K562 (cell line): ENCODE data around the gene COASY. TPM values are rescaled to one million over a fixed set of nuclear protein-coding genes. Genes with fewer than 3 reads are reported as not detected.

Experiments used
- ATAC-seq: fragments of 200-7000 bp; cut with Tn5 transposase; 3 replicates; pipeline ENCODE4 v1.9.1; 2020; ENCODE audit warnings: moderate library complexity
- BruUV-seq: library from RNA; stranded (reverse); fragments of 400-500 nt; replicated peaks from 2 replicates; lab custom pipeline; 2021; lab: Mats Ljungman, UMichigan
- CTCF ChIA-PET: fragments of 300-600 bp; formaldehyde crosslinking; extraction: SDS; loops from one replicate; lab custom pipeline; 2021; ENCODE audit warnings: low intra/inter-chr PET ratio; lab: Yijun Ruan, JAX
- POLR2A ChIA-PET: fragments of 300-600, 350-650 bp; sonication (Branson Sonifier 250); formaldehyde crosslinking; extraction: SDS; loops from one replicate; lab custom pipeline; 2021; ENCODE audit warnings: antibody characterized with exemption, inconsistent platforms; lab: Yijun Ruan, JAX
- DNase-seq, 4 experiments: peaks; one replicate each; pipeline versions ENCODE4 v3.0.0 to v3.0.0-alpha.2; 2011 to 2018; ENCODE audit warnings: low spot score in 3 of 4, mixed read lengths in 3 of 4; ENCODE audit errors: extremely low read depth in 1 of 4
- FAIRE-seq: peaks from 2 replicates; lab custom pipeline; 2011; peaks lifted over from hg19 to GRCh38; lab: Jason Lieb, UNC
- H2AFZ ChIP-seq: 2 replicates; pipeline ENCODE4 v1.6.0; 2011; ENCODE audit warnings: low read depth, low read length, control low read depth, inconsistent platforms
- H3K27ac ChIP-seq: fragments of 200-600 bp; 3 replicates; pipeline ENCODE4 v1.8.0; 2011; ENCODE audit warnings: low read depth, mild to moderate bottlenecking, control low read depth, inconsistent platforms, low read length, moderate library complexity, mixed read lengths; ENCODE audit errors: extremely low read depth
- H3K27me3 ChIP-seq, 2 experiments: fragments of 300-600 bp in 1 of 2; 2 replicates in 1 of 2; 3 replicates in 1 of 2; pipeline versions ENCODE4 v1.6.0 to v1.8.0; 2011; ENCODE audit warnings: inconsistent platforms in 2 of 2, low read length in 2 of 2, mild to moderate bottlenecking in 1 of 2, mixed read lengths in 1 of 2, moderate library complexity in 1 of 2; ENCODE audit not compliant: control insufficient read depth in 2 of 2, insufficient read depth in 2 of 2
- H3K36me3 ChIP-seq: fragments of 300-600 bp; 3 replicates; pipeline ENCODE4 v1.8.0; 2011; ENCODE audit warnings: mild to moderate bottlenecking, low read length, inconsistent platforms; ENCODE audit not compliant: control insufficient read depth, insufficient read depth
- H3K4me1 ChIP-seq, 2 experiments: fragments of 200-600 bp in 1 of 2; replicated peaks in 1 of 2; 2 replicates in 1 of 2; 3 replicates in 1 of 2; pipeline versions ENCODE4 v1.5.1 to v1.8.0; 2011; ENCODE audit warnings: inconsistent platforms in 2 of 2, low read length in 2 of 2, mild to moderate bottlenecking in 1 of 2, mixed read lengths in 1 of 2, moderate library complexity in 1 of 2; ENCODE audit not compliant: control insufficient read depth in 2 of 2, insufficient read depth in 2 of 2
- H3K4me2 ChIP-seq: 2 replicates; pipeline ENCODE4 v1.6.1; 2011; ENCODE audit warnings: low read length, control low read depth, inconsistent platforms, mixed read lengths; ENCODE audit not compliant: insufficient read depth
- H3K4me3 ChIP-seq: fragments of 200-600 bp; sonication (generic), shearing (Covaris generic); 2 replicates; pipeline ENCODE4 v1.5.1; 2016; ENCODE audit warnings: control low read depth, inconsistent platforms
- H3K79me2 ChIP-seq: fragments of 200-600 bp; 3 replicates; pipeline ENCODE4 v1.8.0; 2011; ENCODE audit warnings: low read length, inconsistent platforms; ENCODE audit not compliant: control insufficient read depth, insufficient read depth
- H3K9ac ChIP-seq, 2 experiments: 2 replicates each; pipeline versions ENCODE4 v1.6.0 to v1.6.1; 2011; ENCODE audit warnings: low read depth in 2 of 2, low read length in 2 of 2, control low read depth in 1 of 2, inconsistent platforms in 1 of 2, mild to moderate bottlenecking in 1 of 2, mixed read lengths in 1 of 2; ENCODE audit not compliant: insufficient read depth in 1 of 2
- H3K9me1 ChIP-seq: one replicate; pipeline ENCODE4 v1.6.0; 2011; ENCODE audit warnings: inconsistent platforms, mild to moderate bottlenecking, low read length, moderate library complexity; ENCODE audit not compliant: control insufficient read depth, insufficient read depth
- H3K9me3 ChIP-seq: replicated peaks from 2 replicates; pipeline ENCODE4 v1.5.1; 2011; ENCODE audit warnings: low read depth, low read length, inconsistent platforms; ENCODE audit not compliant: control insufficient read depth, insufficient read depth
- H4K20me1 ChIP-seq: replicated peaks from 2 replicates; pipeline ENCODE4 v1.6.1; 2011; ENCODE audit warnings: low read length, inconsistent platforms, mixed read lengths; ENCODE audit not compliant: control insufficient read depth, insufficient read depth
- CSDE1 ChIP-seq, 2 experiments: fragments of 450-650 bp; IDR thresholded peaks; 2 replicates each; pipeline ENCODE4 v1.6.1; 2016; ENCODE audit warnings: mild to moderate bottlenecking in 1 of 2
- EHMT2 ChIP-seq: fragments of 450-650 bp; IDR thresholded peaks from 2 replicates; pipeline ENCODE4 v1.6.1; 2018; ENCODE audit warnings: antibody characterized with exemption
- GTF2F1 ChIP-seq: IDR thresholded peaks from 2 replicates; pipeline ENCODE4 v1.6.1; 2011; ENCODE audit warnings: low read depth, low read length, improper control_type of control experiment
- HNRNPK ChIP-seq: fragments of 200-400 bp; formaldehyde crosslinking; IDR thresholded peaks from one replicate; pipeline ENCODE4 v1.6.1; 2018; ENCODE audit warnings: mild to moderate bottlenecking, low read depth, low read length; ENCODE audit not compliant: poor library complexity, severe bottlenecking
- MBD2 ChIP-seq: sonication (generic); IDR thresholded peaks from 2 replicates; pipeline ENCODE4 v1.6.1; 2016; ENCODE audit warnings: low read depth, borderline replicate concordance
- PHTF2 ChIP-seq: fragments of 250-450 bp; sonication (Bioruptor Pico); IDR thresholded peaks from 2 replicates; pipeline ENCODE4 v1.5.0; 2021; ENCODE audit warnings: mild to moderate bottlenecking
- POLR2B ChIP-seq: fragments of 450-650 bp; IDR thresholded peaks from 2 replicates; pipeline ENCODE4 v1.6.1; 2018; ENCODE audit warnings: low read depth; ENCODE audit not compliant: partially characterized antibody
- RBFOX2 ChIP-seq: fragments of 200-400 bp; formaldehyde crosslinking; IDR thresholded peaks from 2 replicates; pipeline ENCODE4 v1.6.1; 2017; ENCODE audit warnings: low read depth, mild to moderate bottlenecking, low read length, moderate library complexity
- RBM15 ChIP-seq: fragments of 200-400 bp; formaldehyde crosslinking; IDR thresholded peaks from 2 replicates; pipeline ENCODE4 v1.6.1; 2018; ENCODE audit warnings: mild to moderate bottlenecking, low read length, moderate library complexity; ENCODE audit not compliant: insufficient read depth
- TOE1 ChIP-seq, 2 experiments: fragments of 450-650 bp in 1 of 2; sonication (generic) in 1 of 2; formaldehyde crosslinking in 1 of 2; IDR thresholded peaks; 2 replicates each; pipeline versions ENCODE4 v1.7.1 to v1.8.0; 2016 to 2022; ENCODE audit warnings: borderline replicate concordance in 2 of 2, mild to moderate bottlenecking in 2 of 2, antibody characterized with exemption in 1 of 2, inconsistent platforms in 1 of 2, low read depth in 1 of 2, missing genetic modification reagents in 1 of 2, moderate library complexity in 1 of 2
- ZSCAN29 ChIP-seq: fragments of 450-650 bp; IDR thresholded peaks from 2 replicates; pipeline ENCODE4 v1.6.1; 2017
- WGBS: fragments of 100-300 bp; shearing (Covaris generic); methylation state at CpG from one replicate; pipeline ENCODE4 v1.1.6; 2016; ENCODE audit warnings: low coverage, mixed read lengths; ENCODE audit not compliant: insufficient coverage; ENCODE audit errors: missing lambda C conversion rate; 5-methylcytosine and 5-hydroxymethylcytosine counted together
- in situ Hi-C: fragments of 300-500 bp; cut with MboI; formaldehyde crosslinking; loops from 4 replicates; pipeline ENCODE4 v1.15.0; 2018; ENCODE audit warnings: inconsistent platforms, mixed read lengths
- intact Hi-C: fragments of 100-400 bp; cut with micrococcal nuclease; formaldehyde crosslinking; loops from 2 replicates; pipeline ENCODE4 v1.14.2; 2022
- polyA plus RNA-seq, 8 experiments: library from polyadenylated mRNA; depleted of rRNA in 4 of 8; stranded (reverse) in 5 of 8; unstranded in 3 of 8; fragments of >200 nt; fragmentation: Nextera tagmentation in 2 of 8; fragmentation: Illumina TruSeq in 1 of 8; extraction: Ambion mirVana in 2 of 8; extraction: Trizol in 1 of 8; gene quantifications; 2 replicates each; pipeline versions ENCODE4 v1.2.1 to v1.2.3, GENCODE V29; 2011 to 2014; ENCODE audit warnings: inconsistent platforms in 1 of 8, missing spikeins in 1 of 8
- total RNA-seq, 7 experiments: library from RNA; depleted of rRNA in 6 of 7; stranded (reverse); fragments of >200 nt in 6 of 7; fragmentation: Illumina TruSeq in 2 of 7; extraction: Trizol in 2 of 7; gene quantifications; 2 replicates each; pipeline versions ENCODE4 v1.2.1 to v1.2.3, GENCODE V29; 2011 to 2021; ENCODE audit warnings: low replicate concordance in 1 of 7
- TF ChIP-seq, protein P1 (sequence below): fragments of 250-450 bp; sonication (Bioruptor Pico); IDR thresholded peaks from 2 replicates; pipeline ENCODE4 v1.5.0; 2021; ENCODE audit warnings: mild to moderate bottlenecking, moderate library complexity
- TF ChIP-seq, protein P2 (sequence below), 2 experiments: fragments of 150-350 bp in 1 of 2; IDR thresholded peaks; 2 replicates each; pipeline ENCODE4 v1.6.1; 2012 to 2016; ENCODE audit warnings: low read depth in 2 of 2, low read length in 2 of 2, mild to moderate bottlenecking in 1 of 2, moderate library complexity in 1 of 2

The COASY gene
- total and polyA plus RNA-seq, 9 of the 15 experiments (the other 6 are each of a cell fraction or from before 2014, with no cell fraction given) = 25.4 to 175 (median 62.3) TPM

DNA sequence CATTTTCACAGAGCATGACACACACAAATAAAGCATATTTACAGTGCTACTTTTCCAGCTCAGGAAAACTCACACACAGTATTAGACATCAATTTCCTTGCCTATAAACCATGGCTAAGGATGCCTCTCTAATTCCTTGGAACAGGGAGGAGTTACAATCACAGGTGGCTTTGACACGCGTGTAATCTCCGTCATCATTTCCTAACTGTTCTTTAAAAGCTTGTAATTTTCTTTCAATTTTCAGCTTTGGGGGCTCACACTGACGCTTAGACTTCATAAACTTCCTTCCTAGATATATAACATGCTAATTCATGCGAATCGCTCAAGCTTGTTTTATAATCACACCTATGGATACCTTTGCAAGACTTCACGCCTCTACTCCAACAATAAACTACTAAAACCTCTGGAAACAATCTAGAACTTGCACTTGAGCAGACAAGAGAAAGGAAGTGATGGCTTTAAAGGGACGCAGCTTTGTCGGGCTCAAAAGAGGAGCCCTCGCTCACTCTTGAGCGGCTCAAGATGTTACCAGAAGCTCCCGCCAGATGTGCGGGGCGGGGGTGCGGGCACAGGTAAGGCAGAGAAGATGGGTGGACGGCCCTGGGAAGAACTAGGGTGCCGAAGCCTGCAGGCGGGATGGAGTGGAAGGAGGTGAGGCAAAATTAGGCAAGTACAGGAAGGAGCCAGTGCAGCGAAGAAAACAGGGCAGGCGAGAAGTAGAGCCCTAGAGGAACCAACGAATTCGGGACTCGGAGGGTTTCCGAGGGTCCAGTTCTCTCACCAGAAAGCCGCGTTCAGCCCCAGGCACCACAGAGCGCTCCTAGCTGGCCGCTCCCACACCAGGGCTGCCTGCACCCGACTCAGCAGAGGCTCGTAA lies 46.6 kb downstream of the COASY start:
- ATAC-seq = peak; percentile 82
- H2AFZ ChIP-seq = peak overlapping the region; percentile 94
- H4K20me1 ChIP-seq = peaks cover 3% of the 10 kb centered on the region; the same call in 1 of the 2 replicates
- POLR2A ChIA-PET = interaction anchor here (0.6 to 2.8 kb wide), 19 partner anchors 9 to 240 kb away, joined by 3 to 31 read pairs (median 4); partner anchors contain the start of gene PSMC3IP
- peak overlapping the region; percentile 97 for H3K4me2 ChIP-seq
- CTCF ChIA-PET = interaction anchor here (0.6 to 1.1 kb wide), 3 partner anchors 16 to 72 kb away, joined by 3 to 4 read pairs (median 3); no protein-coding TSS in a partner anchor
- peaks cover 30% of the 10 kb centered on the region for H3K36me3 ChIP-seq
- BruUV-seq = TSS peak; percentile 67
- no peaks in the 10 kb centered on the region for H3K9me3 ChIP-seq
- in situ Hi-C loops (no loop called here), intact Hi-C loops (loop anchor here (5.0 kb wide), 1 partner anchor 69 kb away; the partner anchor contains the start of gene PLEKHH3)
- peak; percentile 52 for FAIRE-seq
- peak overlapping the region; percentile 92 to 94 for H3K9ac ChIP-seq
- peak overlapping the region; percentile 84 for H3K27ac ChIP-seq
- no peaks in the 10 kb centered on the region for H3K9me1 ChIP-seq
- H3K79me2 ChIP-seq = peaks cover 64% of the 10 kb centered on the region
- 0% methylated on average over 29 of the region's 30 CpGs for WGBS
- H3K4me1 ChIP-seq = peaks cover 16 to 18% of the 10 kb centered on the region in 2 experiments; a peak in 4 of 5 replicates
- no peaks in the 10 kb centered on the region for H3K27me3 ChIP-seq
- DNase-seq = peak in 1 of 4 experiments; percentile 34
- peak overlapping the region; percentile 95 for H3K4me3 ChIP-seq
- TF ChIP-seq PHTF2 (no peak), RBFOX2 (no peak), EHMT2 (no peak), CSDE1 (IDR thresholded peaks at IDR 0.05) (0 out of 4 replicates have a peak, but pooled peaks of 1 of the 2 experiments have one; percentile 23), TOE1 (IDR thresholded peaks at IDR 0.05; ENCODE audit: borderline replicate concordance) (0 out of 2 replicates have a peak, but pooled peaks have one; percentile 27), TOE1 (CRISPR knock-in tag; IDR thresholded peaks at IDR 0.05; ENCODE audit: borderline replicate concordance, low read depth) (no peak), ZSCAN29 (no peak), HNRNPK (no peak), MBD2 (no peak), POLR2B (no peak), RBM15 (no peak), GTF2F1 (peak; percentile 41; the same call in 1 of the 2 replicates)
- TF ChIP-seq, protein P1, sequence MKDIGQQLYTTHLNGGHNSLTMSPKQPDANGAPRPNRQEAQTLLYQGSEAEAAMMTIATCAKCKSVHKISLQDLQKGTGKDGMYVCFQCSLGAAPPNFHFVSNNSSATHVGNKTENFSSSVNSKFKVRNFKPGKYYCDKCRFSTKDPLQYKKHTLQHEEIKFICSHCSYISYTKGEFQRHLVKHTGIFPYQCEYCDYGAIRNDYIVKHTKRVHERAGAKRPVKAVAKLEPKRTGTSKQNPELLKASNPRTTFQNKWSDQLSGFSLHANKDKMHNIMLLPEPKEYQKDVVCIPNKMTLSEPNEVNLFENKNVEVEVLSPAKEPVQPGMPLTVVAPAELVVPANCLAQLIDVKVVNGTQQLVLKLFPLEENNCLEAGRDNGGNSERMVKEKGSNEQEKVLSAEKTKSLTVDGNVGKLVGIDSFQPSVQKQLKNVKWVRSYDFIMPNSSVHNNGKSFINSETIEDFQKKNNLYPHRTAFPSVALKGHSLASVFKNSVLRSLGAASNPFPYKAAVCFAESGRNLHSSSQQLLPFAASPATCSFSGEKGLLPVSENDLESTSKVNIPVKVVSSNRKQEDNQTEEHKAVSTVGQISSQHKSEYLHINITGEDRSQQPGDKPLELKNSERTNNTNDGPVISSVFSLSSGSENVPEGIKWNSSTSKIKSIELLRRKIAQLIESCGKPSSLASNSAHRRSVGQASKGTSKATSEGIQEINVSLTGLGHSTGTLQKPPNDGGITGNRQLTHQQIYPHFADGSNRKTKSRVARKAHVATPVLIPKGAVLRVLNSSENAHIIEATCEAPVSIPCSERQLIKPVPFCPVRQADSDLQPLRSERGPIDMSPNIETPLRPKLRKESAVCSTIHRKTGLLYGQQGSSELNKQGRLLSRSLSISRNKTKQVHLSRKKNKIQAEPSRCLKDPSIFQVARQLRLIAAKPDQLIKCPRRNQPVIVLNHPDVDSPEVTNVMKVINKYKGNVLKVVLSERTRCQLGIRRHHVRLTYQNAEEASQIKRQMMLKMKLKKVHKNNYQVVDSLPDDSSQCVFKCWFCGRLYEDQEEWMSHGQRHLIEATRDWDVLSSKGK = no peak
- TF ChIP-seq, protein P2, sequence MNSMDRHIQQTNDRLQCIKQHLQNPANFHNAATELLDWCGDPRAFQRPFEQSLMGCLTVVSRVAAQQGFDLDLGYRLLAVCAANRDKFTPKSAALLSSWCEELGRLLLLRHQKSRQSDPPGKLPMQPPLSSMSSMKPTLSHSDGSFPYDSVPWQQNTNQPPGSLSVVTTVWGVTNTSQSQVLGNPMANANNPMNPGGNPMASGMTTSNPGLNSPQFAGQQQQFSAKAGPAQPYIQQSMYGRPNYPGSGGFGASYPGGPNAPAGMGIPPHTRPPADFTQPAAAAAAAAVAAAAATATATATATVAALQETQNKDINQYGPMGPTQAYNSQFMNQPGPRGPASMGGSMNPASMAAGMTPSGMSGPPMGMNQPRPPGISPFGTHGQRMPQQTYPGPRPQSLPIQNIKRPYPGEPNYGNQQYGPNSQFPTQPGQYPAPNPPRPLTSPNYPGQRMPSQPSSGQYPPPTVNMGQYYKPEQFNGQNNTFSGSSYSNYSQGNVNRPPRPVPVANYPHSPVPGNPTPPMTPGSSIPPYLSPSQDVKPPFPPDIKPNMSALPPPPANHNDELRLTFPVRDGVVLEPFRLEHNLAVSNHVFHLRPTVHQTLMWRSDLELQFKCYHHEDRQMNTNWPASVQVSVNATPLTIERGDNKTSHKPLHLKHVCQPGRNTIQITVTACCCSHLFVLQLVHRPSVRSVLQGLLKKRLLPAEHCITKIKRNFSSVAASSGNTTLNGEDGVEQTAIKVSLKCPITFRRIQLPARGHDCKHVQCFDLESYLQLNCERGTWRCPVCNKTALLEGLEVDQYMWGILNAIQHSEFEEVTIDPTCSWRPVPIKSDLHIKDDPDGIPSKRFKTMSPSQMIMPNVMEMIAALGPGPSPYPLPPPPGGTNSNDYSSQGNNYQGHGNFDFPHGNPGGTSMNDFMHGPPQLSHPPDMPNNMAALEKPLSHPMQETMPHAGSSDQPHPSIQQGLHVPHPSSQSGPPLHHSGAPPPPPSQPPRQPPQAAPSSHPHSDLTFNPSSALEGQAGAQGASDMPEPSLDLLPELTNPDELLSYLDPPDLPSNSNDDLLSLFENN (IDR thresholded peaks at IDR 0.05; ENCODE audit: low read depth in 2 of 2, low read length in 2 of 2) = no peak
